Panc1 (cell line): ENCODE results near the gene ZC2HC1B. TPM values are rescaled to one million over a fixed set of nuclear protein-coding genes. Genes with fewer than 3 reads are reported as not detected.

Source experiments
- ATAC-seq: fragments of 200-7000 bp; cut with Tn5 transposase; 2 replicates; pipeline ENCODE4 v1.9.1; 2020; ENCODE audit warnings: mild to moderate bottlenecking, moderate library complexity
- BruUV-seq: library from RNA; stranded (reverse); fragments of 400-500 nt; replicated peaks from 2 replicates; lab custom pipeline; 2021; lab: Mats Ljungman, UMichigan
- CTCF ChIA-PET: fragments of 300-600 bp; sonication (Branson Sonifier 250); formaldehyde crosslinking; loops from one replicate; lab custom pipeline; 2022; ENCODE audit warnings: antibody characterized with exemption; lab: Charles Lee
- POLR2A ChIA-PET: fragments of 300-600 bp; sonication (Branson Sonifier 250); formaldehyde crosslinking; loops from one replicate; lab custom pipeline; 2022; ENCODE audit warnings: antibody characterized with exemption; lab: Charles Lee
- DNase-seq: peaks from one replicate; pipeline ENCODE4 v3.0.0-alpha.2; 2010; ENCODE audit warnings: low read depth, low spot score
- H3K27ac ChIP-seq: 2 replicates; pipeline ENCODE4 v1.5.1; 2011; ENCODE audit warnings: mild to moderate bottlenecking, low read length, inconsistent platforms
- H3K27me3 ChIP-seq: fragments of 200-500 bp; sonication (Bioruptor generic); 2 replicates; pipeline ENCODE4 v1.6.0; 2014; ENCODE audit warnings: low read length, inconsistent platforms; ENCODE audit not compliant: control insufficient read depth, insufficient read depth
- H3K36me3 ChIP-seq: fragments of 200-500 bp; sonication (Bioruptor generic); 2 replicates; pipeline ENCODE4 v1.5.1; 2014; ENCODE audit warnings: inconsistent platforms, mild to moderate bottlenecking, low read length, moderate library complexity; ENCODE audit not compliant: control insufficient read depth, insufficient read depth
- H3K4me1 ChIP-seq: 2 replicates; pipeline ENCODE4 v1.5.1; 2011; ENCODE audit warnings: inconsistent platforms, mild to moderate bottlenecking, low read length, moderate library complexity; ENCODE audit not compliant: control insufficient read depth, insufficient read depth
- H3K4me3 ChIP-seq, 2 experiments: 2 replicates each; pipeline ENCODE4 v1.5.1; 2011 to 2012; ENCODE audit warnings: low read depth in 2 of 2, low read length in 2 of 2, mild to moderate bottlenecking in 2 of 2, inconsistent platforms in 1 of 2, moderate library complexity in 1 of 2
- H3K9me3 ChIP-seq: fragments of 200-500 bp; sonication (Bioruptor generic); 2 replicates; pipeline ENCODE4 v1.5.1; 2014; ENCODE audit warnings: low read depth, mild to moderate bottlenecking, inconsistent platforms, low read length, moderate library complexity; ENCODE audit not compliant: control insufficient read depth, insufficient read depth
- CTCF ChIP-seq: fragments of 450-650 bp; IDR thresholded peaks from 2 replicates; pipeline ENCODE4 v1.5.1; 2017; ENCODE audit warnings: mild to moderate bottlenecking
- POLR2AphosphoS5 ChIP-seq: IDR thresholded peaks from 2 replicates; pipeline ENCODE4 v1.6.1; 2012; ENCODE audit warnings: mild to moderate bottlenecking, low read depth, low read length, moderate library complexity
- SIN3A ChIP-seq: IDR thresholded peaks from 2 replicates; pipeline ENCODE4 v1.6.1; 2012; ENCODE audit warnings: low read depth, mild to moderate bottlenecking, low read length, moderate library complexity, borderline replicate concordance; ENCODE audit not compliant: insufficient read depth
- TCF7L2 ChIP-seq: IDR thresholded peaks from 2 replicates; pipeline ENCODE4 v1.6.1; 2011; ENCODE audit warnings: mild to moderate bottlenecking, low read depth, low read length, inconsistent platforms
- in situ Hi-C: cut with HindIII; loops from 2 replicates; pipeline ENCODE4 v1.10.0; 2016; ENCODE audit warnings: low sequenced_read_pairs, low pct_unique_long_range_greater_than_20kb
- intact Hi-C: fragments of 100-400 bp; cut with micrococcal nuclease; formaldehyde crosslinking; loops from one replicate; pipeline ENCODE4 v1.10.0; 2022; ENCODE audit not compliant: unreplicated experiment
- total RNA-seq: library from RNA; stranded (reverse); gene quantifications from one replicate; pipeline ENCODE4 v1.2.1, GENCODE V29; 2021; ENCODE audit not compliant: unreplicated experiment
- TF ChIP-seq, protein P1 (sequence below), 2 experiments: IDR thresholded peaks; 2 replicates each; pipeline ENCODE4 v1.6.1; 2011 to 2012; ENCODE audit warnings: low read depth in 2 of 2, control low read depth in 1 of 2, low read length in 1 of 2, mild to moderate bottlenecking in 1 of 2, moderate library complexity in 1 of 2; ENCODE audit not compliant: insufficient read depth in 1 of 2

Gene ZC2HC1B
- total RNA-seq, 1 experiment from 2014 or later = not detected

GRCh38 chr6:143971482-143972205 lies 107.4 kb downstream of the ZC2HC1B start:
- no peak for ATAC-seq
- no peaks in the 10 kb centered on the region for H3K9me3 ChIP-seq
- no TSS peak for BruUV-seq
- H3K4me1 ChIP-seq = no peaks in the 10 kb centered on the region; the same call in 1 of the 2 replicates
- ChIA-PET POLR2A (no interaction called here), CTCF (no interaction called here)
- H3K4me3 ChIP-seq = no peak overlapping the region
- no peaks in the 10 kb centered on the region; the same call in 1 of the 2 replicates for H3K27me3 ChIP-seq
- in situ Hi-C loops (no loop called here), intact Hi-C loops (no loop called here)
- no peaks in the 10 kb centered on the region for H3K36me3 ChIP-seq
- H3K27ac ChIP-seq = no peak overlapping the region
- DNase-seq = no peak
- no peak for TF ChIP-seq CTCF
- TF ChIP-seq, protein P1, sequence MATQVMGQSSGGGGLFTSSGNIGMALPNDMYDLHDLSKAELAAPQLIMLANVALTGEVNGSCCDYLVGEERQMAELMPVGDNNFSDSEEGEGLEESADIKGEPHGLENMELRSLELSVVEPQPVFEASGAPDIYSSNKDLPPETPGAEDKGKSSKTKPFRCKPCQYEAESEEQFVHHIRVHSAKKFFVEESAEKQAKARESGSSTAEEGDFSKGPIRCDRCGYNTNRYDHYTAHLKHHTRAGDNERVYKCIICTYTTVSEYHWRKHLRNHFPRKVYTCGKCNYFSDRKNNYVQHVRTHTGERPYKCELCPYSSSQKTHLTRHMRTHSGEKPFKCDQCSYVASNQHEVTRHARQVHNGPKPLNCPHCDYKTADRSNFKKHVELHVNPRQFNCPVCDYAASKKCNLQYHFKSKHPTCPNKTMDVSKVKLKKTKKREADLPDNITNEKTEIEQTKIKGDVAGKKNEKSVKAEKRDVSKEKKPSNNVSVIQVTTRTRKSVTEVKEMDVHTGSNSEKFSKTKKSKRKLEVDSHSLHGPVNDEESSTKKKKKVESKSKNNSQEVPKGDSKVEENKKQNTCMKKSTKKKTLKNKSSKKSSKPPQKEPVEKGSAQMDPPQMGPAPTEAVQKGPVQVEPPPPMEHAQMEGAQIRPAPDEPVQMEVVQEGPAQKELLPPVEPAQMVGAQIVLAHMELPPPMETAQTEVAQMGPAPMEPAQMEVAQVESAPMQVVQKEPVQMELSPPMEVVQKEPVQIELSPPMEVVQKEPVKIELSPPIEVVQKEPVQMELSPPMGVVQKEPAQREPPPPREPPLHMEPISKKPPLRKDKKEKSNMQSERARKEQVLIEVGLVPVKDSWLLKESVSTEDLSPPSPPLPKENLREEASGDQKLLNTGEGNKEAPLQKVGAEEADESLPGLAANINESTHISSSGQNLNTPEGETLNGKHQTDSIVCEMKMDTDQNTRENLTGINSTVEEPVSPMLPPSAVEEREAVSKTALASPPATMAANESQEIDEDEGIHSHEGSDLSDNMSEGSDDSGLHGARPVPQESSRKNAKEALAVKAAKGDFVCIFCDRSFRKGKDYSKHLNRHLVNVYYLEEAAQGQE (IDR thresholded peaks at IDR 0.05; ENCODE audit: insufficient read depth in 1 of 2, low read depth in 2 of 2, low read length in 1 of 2) = no peak
- no peak for TF ChIP-seq SIN3A
- no peak for TF ChIP-seq POLR2AphosphoS5
- no peak for TF ChIP-seq TCF7L2

DNA sequence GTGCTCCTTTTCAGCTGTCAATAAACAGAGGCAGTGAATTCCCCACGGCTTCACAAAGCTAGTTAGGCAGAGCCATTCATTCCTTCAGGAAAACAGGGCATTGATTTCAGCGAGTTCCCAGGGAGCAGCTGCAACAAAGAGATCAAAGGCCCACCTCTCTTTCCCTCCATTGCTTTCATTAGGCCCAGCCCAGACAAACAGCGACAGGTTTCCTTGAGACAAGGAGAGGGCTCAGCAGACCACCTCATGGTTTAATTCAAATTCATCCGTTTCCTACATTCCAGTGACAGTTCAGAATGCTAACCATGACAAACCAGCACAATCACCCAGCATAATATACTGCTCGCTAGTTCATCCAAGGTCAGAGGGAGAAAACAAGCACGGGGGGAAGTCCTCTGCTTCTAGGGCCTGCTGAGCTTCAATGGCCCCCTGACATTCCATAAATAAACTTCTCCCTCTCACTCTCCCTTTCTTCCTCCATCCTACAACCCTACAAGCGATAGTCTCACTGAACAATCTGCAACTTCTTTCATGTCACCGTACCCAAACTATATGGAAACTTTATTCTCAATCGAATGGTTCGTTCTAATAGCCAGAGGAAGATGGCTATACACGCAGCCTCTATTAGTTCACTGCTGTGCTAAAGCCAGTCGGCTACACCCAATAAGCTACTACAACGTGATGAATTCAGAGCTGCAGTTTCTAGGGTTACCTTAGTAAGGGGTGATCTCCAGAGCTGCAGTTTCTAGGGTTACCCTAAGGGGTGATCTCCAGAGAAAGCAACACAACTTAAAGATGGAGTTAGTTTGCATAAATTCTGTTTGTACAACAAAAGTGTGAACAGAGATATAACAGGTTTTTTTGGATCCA lies 109.1 kb downstream of the ZC2HC1B start:
- intact Hi-C loops = no loop called here
- no peak for DNase-seq
- Histone ChIP-seq H3K4me1 (no peaks in the 10 kb centered on the region; the same call in 1 of the 2 replicates), H3K27ac (no peak overlapping the region), H3K36me3 (no peaks in the 10 kb centered on the region), H3K9me3 (no peaks in the 10 kb centered on the region), H3K27me3 (no peaks in the 10 kb centered on the region; the same call in 1 of the 2 replicates), H3K4me3 (no peak overlapping the region)
- BruUV-seq = no TSS peak
- no peak for TF ChIP-seq SIN3A
- TF ChIP-seq CTCF = no peak
- TF ChIP-seq POLR2AphosphoS5 = no peak
- TF ChIP-seq TCF7L2 = no peak
- ChIA-PET POLR2A (no interaction called here), CTCF (no interaction called here)
- in situ Hi-C loops = no loop called here
- no peak for ATAC-seq
